Fibroblast of lung (primary cell): ENCODE data around the gene ADGRV1. TPM values are rescaled to one million over a fixed set of nuclear protein-coding genes. Genes with fewer than 3 reads are reported as not detected.

Experiments
- DNase-seq, 2 donors: peaks; one replicate each; pipeline versions ENCODE4 v3.0.0 to v3.0.0-alpha.2; 2010; ENCODE audit warnings: low read depth in 2 of 2
- H2AFZ ChIP-seq: 2 replicates; pipeline ENCODE4 v1.5.1; 2012; ENCODE audit warnings: low read length, control low read depth, inconsistent platforms
- H3K27ac ChIP-seq: 2 replicates; pipeline ENCODE4 v1.5.1; 2011; ENCODE audit warnings: low read length, control low read depth; ENCODE audit not compliant: insufficient read depth
- H3K27me3 ChIP-seq: 2 replicates; pipeline ENCODE4 v1.5.1; 2011; ENCODE audit warnings: mild to moderate bottlenecking, low read length; ENCODE audit not compliant: control insufficient read depth, insufficient read depth
- H3K36me3 ChIP-seq: 2 replicates; pipeline ENCODE4 v1.5.1; 2011; ENCODE audit warnings: low read length; ENCODE audit not compliant: control insufficient read depth, insufficient read depth
- H3K4me1 ChIP-seq: 2 replicates; pipeline ENCODE4 v1.5.1; 2011; ENCODE audit warnings: low read length; ENCODE audit not compliant: control insufficient read depth, insufficient read depth; ENCODE audit errors: extremely low read depth
- H3K4me2 ChIP-seq: 2 replicates; pipeline ENCODE4 v1.5.1; 2011; ENCODE audit warnings: low read length, control low read depth; ENCODE audit not compliant: insufficient read depth; ENCODE audit errors: extremely low read depth
- H3K4me3 ChIP-seq, 4 experiments: fragments of 200-600 bp in 1 of 4; sonication (generic) in 1 of 4; replicated peaks in 1 of 4; 2 replicates each; pipeline ENCODE4 v1.5.1; 2011 to 2016; ENCODE audit warnings: low read length in 4 of 4, low read depth in 3 of 4, mild to moderate bottlenecking in 3 of 4, control low read depth in 2 of 4, inconsistent platforms in 1 of 4, mixed read lengths in 1 of 4; ENCODE audit not compliant: insufficient read depth in 1 of 4; ENCODE audit errors: control extremely low read depth in 1 of 4
- H3K79me2 ChIP-seq: 2 replicates; pipeline ENCODE4 v1.5.1; 2012; ENCODE audit warnings: mild to moderate bottlenecking, low read length, inconsistent platforms; ENCODE audit not compliant: control insufficient read depth, insufficient read depth
- H3K9ac ChIP-seq: 2 replicates; pipeline ENCODE4 v1.5.1; 2011; ENCODE audit warnings: mild to moderate bottlenecking, low read length, control low read depth; ENCODE audit not compliant: insufficient read depth
- H3K9me3 ChIP-seq: 2 replicates; pipeline ENCODE4 v1.5.1; 2012; ENCODE audit warnings: low read depth, low read length; ENCODE audit not compliant: control insufficient read depth, insufficient read depth
- H4K20me1 ChIP-seq: 2 replicates; pipeline ENCODE4 v1.5.1; 2011; ENCODE audit warnings: low read length; ENCODE audit not compliant: control insufficient read depth, insufficient read depth; ENCODE audit errors: extremely low read depth
- EZH2 ChIP-seq: IDR thresholded peaks from 2 replicates; pipeline ENCODE4 v1.5.1; 2012; ENCODE audit warnings: low read length, control low read depth, mild to moderate bottlenecking; ENCODE audit errors: missing control alignments
- polyA plus RNA-seq, 2 donors: library from polyadenylated mRNA; depleted of rRNA in 1 of 2; stranded (reverse) in 1 of 2; unstranded in 1 of 2; fragments of >200 nt; gene quantifications; 2 replicates each; pipeline ENCODE4 v1.2.1, GENCODE V29; 2011 to 2012; ENCODE audit warnings: missing spikeins in 1 of 2
- total RNA-seq: library from RNA; depleted of rRNA; stranded (reverse); fragments of >200 nt; gene quantifications from 2 replicates; pipeline ENCODE4 v1.2.1, GENCODE V29; 2014
- TF ChIP-seq, protein P1 (sequence below), 2 donors: IDR thresholded peaks in 1 of 2; conservative IDR thresholded peaks in 1 of 2; 1 replicate in 1 of 2; 2 replicates in 1 of 2; pipeline ENCODE4 v1.5.1; 2011 to 2012; ENCODE audit warnings: low read length in 2 of 2, control low read depth in 1 of 2, inconsistent platforms in 1 of 2, low read depth in 1 of 2, mild to moderate bottlenecking in 1 of 2

ADGRV1 gene
- total and polyA plus RNA-seq, 2 donors (not counting 1 experiment from before 2014, with no cell fraction given) = 0.15 to 0.17 TPM

GRCh38 chr5:91114658-91115057, 556.1 kb downstream of the ADGRV1 start:
- Histone ChIP-seq H3K9ac (no peak overlapping the region), H3K9me3 (no peaks in the 10 kb centered on the region), H3K27me3 (no peaks in the 10 kb centered on the region), H3K27ac (no peak overlapping the region), H3K4me1 (peaks cover 8% of the 10 kb centered on the region), H3K4me2 (no peak overlapping the region), H3K4me3 (no peak overlapping the region), H2AFZ (peak overlapping the region; percentile 70), H4K20me1 (no peaks in the 10 kb centered on the region), H3K36me3 (no peaks in the 10 kb centered on the region), H3K79me2 (no peaks in the 10 kb centered on the region)
- DNase-seq = no peak
- TF ChIP-seq, protein P1, sequence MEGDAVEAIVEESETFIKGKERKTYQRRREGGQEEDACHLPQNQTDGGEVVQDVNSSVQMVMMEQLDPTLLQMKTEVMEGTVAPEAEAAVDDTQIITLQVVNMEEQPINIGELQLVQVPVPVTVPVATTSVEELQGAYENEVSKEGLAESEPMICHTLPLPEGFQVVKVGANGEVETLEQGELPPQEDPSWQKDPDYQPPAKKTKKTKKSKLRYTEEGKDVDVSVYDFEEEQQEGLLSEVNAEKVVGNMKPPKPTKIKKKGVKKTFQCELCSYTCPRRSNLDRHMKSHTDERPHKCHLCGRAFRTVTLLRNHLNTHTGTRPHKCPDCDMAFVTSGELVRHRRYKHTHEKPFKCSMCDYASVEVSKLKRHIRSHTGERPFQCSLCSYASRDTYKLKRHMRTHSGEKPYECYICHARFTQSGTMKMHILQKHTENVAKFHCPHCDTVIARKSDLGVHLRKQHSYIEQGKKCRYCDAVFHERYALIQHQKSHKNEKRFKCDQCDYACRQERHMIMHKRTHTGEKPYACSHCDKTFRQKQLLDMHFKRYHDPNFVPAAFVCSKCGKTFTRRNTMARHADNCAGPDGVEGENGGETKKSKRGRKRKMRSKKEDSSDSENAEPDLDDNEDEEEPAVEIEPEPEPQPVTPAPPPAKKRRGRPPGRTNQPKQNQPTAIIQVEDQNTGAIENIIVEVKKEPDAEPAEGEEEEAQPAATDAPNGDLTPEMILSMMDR (conservative IDR thresholded peaks at IDR 0.05 in 1 of 2, IDR thresholded peaks at IDR 0.05 in 1 of 2; ENCODE audit: low read depth in 1 of 2, low read length in 2 of 2) = no peak
- TF ChIP-seq EZH2 = no peak

GRCh38 chr5:91118354-91118753, 559.8 kb downstream of the ADGRV1 start:
- Histone ChIP-seq H3K27me3 (no peaks in the 10 kb centered on the region), H3K27ac (no peak overlapping the region), H3K4me2 (no peak overlapping the region), H2AFZ (no peak overlapping the region), H4K20me1 (no peaks in the 10 kb centered on the region), H3K9me3 (no peaks in the 10 kb centered on the region), H3K79me2 (no peaks in the 10 kb centered on the region), H3K4me1 (peaks cover 3% of the 10 kb centered on the region), H3K9ac (no peak overlapping the region), H3K4me3 (no peak overlapping the region), H3K36me3 (no peaks in the 10 kb centered on the region)
- DNase-seq = no peak
- TF ChIP-seq, protein P1 (conservative IDR thresholded peaks at IDR 0.05 in 1 of 2, IDR thresholded peaks at IDR 0.05 in 1 of 2; ENCODE audit: low read depth in 1 of 2, low read length in 2 of 2) = no peak
- TF ChIP-seq EZH2 = no peak

DNA sequence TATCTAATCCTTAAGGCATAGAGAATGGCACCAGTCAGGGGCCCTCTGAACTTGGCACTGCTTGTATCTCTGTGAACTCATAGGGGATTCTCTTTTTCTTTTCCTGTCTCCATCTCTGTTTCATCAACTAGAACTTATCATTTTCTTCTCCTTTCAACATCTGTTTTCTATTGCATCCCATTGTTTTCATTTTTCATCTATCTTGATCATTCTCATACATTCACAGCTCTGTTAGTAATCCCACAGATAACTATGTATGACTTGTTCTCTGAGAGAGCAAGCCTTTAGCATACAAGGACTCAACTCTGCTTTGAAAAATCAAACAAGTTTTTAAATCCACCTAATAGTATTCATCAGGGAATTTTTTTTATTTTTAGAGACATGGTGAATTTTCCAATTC, 560.2 kb downstream of the ADGRV1 start:
- H3K79me2 ChIP-seq = no peaks in the 10 kb centered on the region
- H3K36me3 ChIP-seq = no peaks in the 10 kb centered on the region
- no peaks in the 10 kb centered on the region for H3K27me3 ChIP-seq
- TF ChIP-seq EZH2 = no peak
- TF ChIP-seq, protein P1 (conservative IDR thresholded peaks at IDR 0.05 in 1 of 2, IDR thresholded peaks at IDR 0.05 in 1 of 2; ENCODE audit: low read depth in 1 of 2, low read length in 2 of 2) = no peak
- peak in 1 of 2 donors; percentile 33 for DNase-seq
- no peak overlapping the region for H3K27ac ChIP-seq
- no peaks in the 10 kb centered on the region for H3K9me3 ChIP-seq
- H4K20me1 ChIP-seq = no peaks in the 10 kb centered on the region
- peaks cover 4% of the 10 kb centered on the region for H3K4me1 ChIP-seq
- H2AFZ ChIP-seq = no peak overlapping the region
- no peak overlapping the region for H3K4me3 ChIP-seq
- H3K9ac ChIP-seq = no peak overlapping the region
- H3K4me2 ChIP-seq = no peak overlapping the region
